ENCODE measurements around the gene LPCAT4.
"Not testable (repeated sequence)": the region's sequence is repeated elsewhere in the genome, so short reads cannot be mapped to it uniquely, and the experiment has no call there.

LPCAT4 gene

GRCh38 chr15:34367101-34368081 lies at the start of gene LPCAT4:
Gene LPCAT4 (minus strand): TSS chr15:34367196. CDS start chr15:34367100, 96 bp downstream.
- no peak for FAIRE-seq

- FAIRE-seq = not testable (repeated sequence)
These were observed 42.5 kb upstream of the LPCAT4 start for GRCh38 chr15:34409511-34409910.

- FAIRE-seq = not testable (repeated sequence)
These were observed 42.0 kb upstream of the LPCAT4 start for GRCh38 chr15:34408973-34409372.

GRCh38 chr15:34403899-34404298 lies 36.9 kb upstream of the LPCAT4 start:
- not testable (repeated sequence) for FAIRE-seq

GRCh38 chr15:34403160-34403598 lies 36.2 kb upstream of the LPCAT4 start:
- not testable (repeated sequence) for FAIRE-seq

- not testable (repeated sequence) for FAIRE-seq
These were observed 30.8 kb upstream of the LPCAT4 start for GRCh38 chr15:34397637-34398259.

- not testable (repeated sequence) for FAIRE-seq
These were observed 26.0 kb upstream of the LPCAT4 start for GRCh38 chr15:34392981-34393380.

GRCh38 chr15:34389594-34390086 lies 22.6 kb upstream of the LPCAT4 start:
- not testable (repeated sequence) for FAIRE-seq

GRCh38 chr15:34381829-34382521 lies 15.0 kb upstream of the LPCAT4 start:
- not testable (repeated sequence) for FAIRE-seq

- FAIRE-seq = not testable (repeated sequence)
These were observed 13.5 kb upstream of the LPCAT4 start for GRCh38 chr15:34380491-34380890.

- no peak for FAIRE-seq
These were observed 9.9 kb upstream of the LPCAT4 start for GRCh38 chr15:34376856-34377255.

GRCh38 chr15:34375541-34375940 lies 8.5 kb upstream of the LPCAT4 start:
- FAIRE-seq = not testable (repeated sequence)

- FAIRE-seq = no peak
These were observed 7.8 kb upstream of the LPCAT4 start for GRCh38 chr15:34374816-34375215.

- FAIRE-seq = no peak
These were observed 7.0 kb upstream of the LPCAT4 start for GRCh38 chr15:34373951-34374350.

GRCh38 chr15:34370643-34371042 lies 3.6 kb upstream of the LPCAT4 start:
- no peak for FAIRE-seq

- no peak for FAIRE-seq
These were observed 3.1 kb upstream of the LPCAT4 start for GRCh38 chr15:34370129-34370528.

GRCh38 chr15:34366271-34367065 lies 528 bp downstream of the LPCAT4 start:
- FAIRE-seq = no peak

- FAIRE-seq = no peak
These were observed 1.2 kb downstream of the LPCAT4 start for GRCh38 chr15:34365836-34366235.

- no peak for FAIRE-seq
These were observed 1.7 kb downstream of the LPCAT4 start for GRCh38 chr15:34365091-34365825.

- no peak for FAIRE-seq
These were observed 3.0 kb downstream of the LPCAT4 start for GRCh38 chr15:34364041-34364440.

Measured in endometrium (tissue), 2 donors.